ENCODE measurements around the gene SMAP1. TPM values are rescaled to one million over a fixed set of nuclear protein-coding genes. Genes with fewer than 3 reads are reported as not detected.

The SMAP1 gene
- total RNA-seq, 4 donors from 2014 or later = 24.1 to 35.5 (median 30.9) TPM

DNA sequence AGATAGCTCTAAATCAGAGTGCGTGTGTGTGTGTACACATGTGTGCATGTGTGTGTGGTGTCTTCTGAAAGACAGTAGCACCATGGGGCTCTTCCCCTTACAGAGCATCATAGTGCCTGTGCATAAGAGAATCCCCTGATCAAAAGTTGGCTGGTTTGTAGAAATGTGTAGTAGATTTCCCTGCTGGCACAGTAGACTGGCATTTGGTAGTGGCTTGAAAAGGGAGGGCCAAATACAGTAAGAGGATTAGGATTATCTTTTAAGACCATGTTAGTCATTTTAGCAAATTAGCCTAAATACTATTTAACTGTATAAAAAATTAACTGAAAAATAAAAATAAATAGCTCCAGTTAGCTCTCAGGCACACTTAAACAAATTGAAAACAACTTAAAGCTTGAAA lies 176.6 kb downstream of the SMAP1 start:
- TF ChIP-seq, protein P1, sequence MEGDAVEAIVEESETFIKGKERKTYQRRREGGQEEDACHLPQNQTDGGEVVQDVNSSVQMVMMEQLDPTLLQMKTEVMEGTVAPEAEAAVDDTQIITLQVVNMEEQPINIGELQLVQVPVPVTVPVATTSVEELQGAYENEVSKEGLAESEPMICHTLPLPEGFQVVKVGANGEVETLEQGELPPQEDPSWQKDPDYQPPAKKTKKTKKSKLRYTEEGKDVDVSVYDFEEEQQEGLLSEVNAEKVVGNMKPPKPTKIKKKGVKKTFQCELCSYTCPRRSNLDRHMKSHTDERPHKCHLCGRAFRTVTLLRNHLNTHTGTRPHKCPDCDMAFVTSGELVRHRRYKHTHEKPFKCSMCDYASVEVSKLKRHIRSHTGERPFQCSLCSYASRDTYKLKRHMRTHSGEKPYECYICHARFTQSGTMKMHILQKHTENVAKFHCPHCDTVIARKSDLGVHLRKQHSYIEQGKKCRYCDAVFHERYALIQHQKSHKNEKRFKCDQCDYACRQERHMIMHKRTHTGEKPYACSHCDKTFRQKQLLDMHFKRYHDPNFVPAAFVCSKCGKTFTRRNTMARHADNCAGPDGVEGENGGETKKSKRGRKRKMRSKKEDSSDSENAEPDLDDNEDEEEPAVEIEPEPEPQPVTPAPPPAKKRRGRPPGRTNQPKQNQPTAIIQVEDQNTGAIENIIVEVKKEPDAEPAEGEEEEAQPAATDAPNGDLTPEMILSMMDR (IDR thresholded peaks at IDR 0.05) = no peak
- no peak for TF ChIP-seq EP300 (IDR thresholded peaks at IDR 0.05)
- TF ChIP-seq POLR2AphosphoS5 (IDR thresholded peaks at IDR 0.05) = no peak
- TF ChIP-seq POLR2A (IDR thresholded peaks at IDR 0.05) = no peak
- Histone ChIP-seq H3K27ac (no peak overlapping the region), H3K4me3 (no peak overlapping the region), H3K9me3 (no peaks in the 10 kb centered on the region), H3K36me3 (peaks cover 0 to 7% of the 10 kb centered on the region in 2 donors), H3K27me3 (no peaks in the 10 kb centered on the region), H3K4me1 (no peaks in the 10 kb centered on the region)
- WGBS, 2 donors (ENCODE audit: low coverage in 1 of 2) = 90 to 100% methylated on average over 1 of the region's 1 CpG
- no peak for ATAC-seq

DNA sequence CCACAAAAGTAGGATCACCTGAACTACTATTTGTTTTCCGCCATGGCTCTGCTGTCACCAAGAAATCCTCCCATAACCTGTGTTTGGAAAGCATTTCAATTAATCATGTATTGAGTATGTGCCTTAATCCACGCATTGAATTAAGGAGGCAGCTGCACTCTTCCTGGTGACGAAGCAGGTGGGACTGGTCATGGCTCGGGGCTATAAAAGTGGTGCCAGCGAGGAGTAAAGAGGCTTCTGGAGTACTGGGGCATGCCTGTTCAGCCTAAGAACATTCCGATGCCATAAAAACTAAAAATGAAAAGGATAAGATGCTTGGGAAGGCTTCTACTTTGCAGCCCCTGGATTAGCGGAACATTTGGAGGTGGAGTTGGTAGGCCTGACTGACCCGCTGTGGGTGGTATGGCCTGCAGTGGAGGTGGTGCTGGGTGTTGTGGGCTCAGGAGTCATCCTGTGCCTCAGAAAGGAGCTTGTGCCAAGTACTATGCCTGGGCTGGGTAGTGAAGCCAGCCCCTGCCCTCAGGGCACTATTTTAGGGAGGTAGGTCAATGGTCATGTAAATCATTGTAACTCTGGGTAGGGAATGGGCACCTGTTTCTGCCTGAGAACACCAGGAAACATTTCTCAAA lies 178.6 kb downstream of the SMAP1 start:
- TF ChIP-seq, protein P1 (IDR thresholded peaks at IDR 0.05) = no peak
- TF ChIP-seq POLR2A (IDR thresholded peaks at IDR 0.05) (no peak), EP300 (IDR thresholded peaks at IDR 0.05) (no peak), POLR2AphosphoS5 (IDR thresholded peaks at IDR 0.05) (no peak)
- 95 to 100% methylated on average over 2 to 8 of the region's 8 CpGs for WGBS, 2 donors (ENCODE audit: low coverage in 1 of 2)
- no peaks in the 10 kb centered on the region for H3K9me3 ChIP-seq
- H3K4me3 ChIP-seq = no peak overlapping the region
- no peak overlapping the region for H3K27ac ChIP-seq
- ATAC-seq = no peak
- H3K27me3 ChIP-seq = no peaks in the 10 kb centered on the region
- H3K36me3 ChIP-seq = peaks cover 0 to 7% of the 10 kb centered on the region in 2 donors
- no peaks in the 10 kb centered on the region for H3K4me1 ChIP-seq

DNA sequence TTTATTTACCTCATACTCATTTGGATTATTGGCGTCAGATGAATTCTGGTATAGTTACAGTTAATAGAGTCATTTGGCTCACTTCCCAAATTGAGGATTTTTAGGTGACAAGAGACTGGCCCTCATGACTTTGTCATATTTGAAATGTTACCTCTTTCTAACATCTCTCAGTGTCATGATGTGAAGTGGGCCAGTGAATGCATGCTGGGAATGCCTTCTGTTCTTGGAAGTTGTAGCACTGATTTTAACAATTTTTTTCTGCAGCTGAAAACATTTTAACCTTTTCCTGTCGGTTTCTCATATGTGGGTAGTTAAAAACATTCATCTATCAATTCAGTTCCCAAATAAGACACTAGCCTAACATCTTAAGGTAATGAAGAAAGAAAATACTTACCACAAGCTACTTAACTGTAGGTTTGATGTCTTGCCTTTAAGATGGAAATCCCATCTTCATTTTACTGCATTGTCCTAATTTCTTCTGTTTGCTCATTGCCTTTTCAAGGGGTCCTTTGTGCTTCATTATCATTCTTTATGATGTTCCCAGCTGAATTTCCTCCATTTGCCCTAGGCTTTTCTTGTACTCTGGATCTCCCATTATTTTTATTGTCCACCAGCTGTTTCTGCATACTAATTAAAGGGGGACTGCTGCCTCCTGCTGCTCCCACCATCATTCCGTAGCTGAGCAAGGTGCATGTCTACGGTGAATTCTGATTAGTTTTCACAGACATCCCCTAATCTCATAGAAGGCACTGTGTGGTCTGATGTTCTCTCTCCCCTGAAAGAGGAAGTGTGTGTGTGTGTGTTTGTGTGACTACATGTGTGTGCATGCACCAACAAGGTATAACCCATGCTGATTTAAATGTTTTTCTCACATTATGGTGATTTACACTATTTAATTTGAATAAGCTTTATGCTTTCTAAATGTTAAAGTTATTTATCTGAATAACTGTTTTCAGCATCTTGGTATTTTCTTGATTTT lies 179.7 kb downstream of the SMAP1 start:
- TF ChIP-seq, protein P1 (IDR thresholded peaks at IDR 0.05) = no peak
- no peak for TF ChIP-seq POLR2A (IDR thresholded peaks at IDR 0.05)
- no peak for TF ChIP-seq POLR2AphosphoS5 (IDR thresholded peaks at IDR 0.05)
- TF ChIP-seq EP300 (IDR thresholded peaks at IDR 0.05) = no peak
- no peaks in the 10 kb centered on the region for H3K9me3 ChIP-seq
- H3K27me3 ChIP-seq = no peaks in the 10 kb centered on the region
- WGBS, 2 donors (ENCODE audit: low coverage in 1 of 2) = 85 to 92% methylated on average over 4 of the region's 4 CpGs
- H3K36me3 ChIP-seq = peaks cover 0 to 8% of the 10 kb centered on the region in 2 donors
- H3K4me3 ChIP-seq = no peak overlapping the region
- ATAC-seq = no peak
- H3K27ac ChIP-seq = no peak overlapping the region
- H3K4me1 ChIP-seq = no peaks in the 10 kb centered on the region

DNA sequence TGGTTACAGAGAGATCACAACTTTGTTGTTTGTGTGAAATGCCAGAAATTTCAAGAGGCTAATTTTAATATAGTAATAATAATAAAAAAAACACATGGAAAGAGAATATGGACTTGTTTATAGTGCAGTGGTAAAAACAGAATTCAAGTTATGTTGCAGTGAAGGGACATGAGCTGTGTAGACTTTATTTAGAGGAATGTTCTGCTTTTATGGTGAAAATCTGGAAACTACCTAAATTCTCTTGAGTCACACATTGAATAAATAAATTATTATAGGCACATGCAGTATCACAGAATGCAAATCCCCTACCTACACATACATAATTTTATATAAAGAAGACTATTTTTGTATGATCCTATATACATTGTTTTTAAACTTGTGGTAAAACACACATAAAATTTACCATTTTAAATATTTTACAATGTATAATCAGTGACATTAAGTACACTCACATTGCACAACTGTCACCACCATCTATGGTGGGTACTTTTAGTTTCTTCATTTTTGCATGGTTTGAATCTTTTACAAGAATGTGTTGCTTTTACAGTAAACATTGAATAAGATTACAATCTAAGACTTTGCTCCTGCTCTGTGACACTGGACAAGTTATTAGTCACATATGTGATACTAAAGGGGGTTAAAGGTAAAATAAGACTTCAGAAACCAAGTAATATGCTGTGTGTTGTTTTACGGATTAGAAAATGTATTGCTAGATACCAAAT lies 181.8 kb downstream of the SMAP1 start:
- H3K9me3 ChIP-seq = no peaks in the 10 kb centered on the region
- H3K4me1 ChIP-seq = no peaks in the 10 kb centered on the region
- H3K36me3 ChIP-seq = peaks cover 0 to 17% of the 10 kb centered on the region in 2 donors
- WGBS, 2 donors (ENCODE audit: low coverage in 1 of 2) = 73 to 92% methylated on average over 1 of the region's 1 CpG
- no peaks in the 10 kb centered on the region for H3K27me3 ChIP-seq
- TF ChIP-seq EP300 (IDR thresholded peaks at IDR 0.05) (no peak), POLR2A (IDR thresholded peaks at IDR 0.05) (no peak), POLR2AphosphoS5 (IDR thresholded peaks at IDR 0.05) (no peak)
- TF ChIP-seq, protein P1 (IDR thresholded peaks at IDR 0.05) = no peak
- no peak for ATAC-seq
- no peak overlapping the region for H3K4me3 ChIP-seq
- H3K27ac ChIP-seq = no peak overlapping the region

All from gastroesophageal sphincter (tissue), 4 donors.